WERI-Rb-1 (cell line): ENCODE data around the gene CTNNAL1.
"Not testable (repeated sequence)": the region's sequence is repeated elsewhere in the genome, so short reads cannot be mapped to it uniquely, and the experiment has no call there.

Source experiments
- DNase-seq: peaks from one replicate; pipeline ENCODE4 v3.0.0-alpha.2; 2020
- H3K27ac ChIP-seq: fragments of 250-450 bp; sonication (Bioruptor Pico); 2 replicates; pipeline ENCODE4 v1.5.1; 2020; ENCODE audit warnings: mild to moderate bottlenecking, moderate library complexity
- H3K27me3 ChIP-seq: fragments of 250-450 bp; sonication (Bioruptor Pico); 2 replicates; pipeline ENCODE4 v1.5.1; 2021; ENCODE audit warnings: mild to moderate bottlenecking, low read depth, moderate library complexity; ENCODE audit not compliant: insufficient read depth, severe bottlenecking
- H3K36me3 ChIP-seq: fragments of 250-450 bp; sonication (Bioruptor Pico); 2 replicates; pipeline ENCODE4 v1.5.1; 2020; ENCODE audit warnings: mild to moderate bottlenecking, moderate library complexity
- H3K4me3 ChIP-seq: 2 replicates; pipeline ENCODE4 v1.5.1; 2011; ENCODE audit warnings: low read depth, mild to moderate bottlenecking, control low read depth, low read length
- H3K9me3 ChIP-seq: fragments of 250-450 bp; sonication (Bioruptor Pico); 2 replicates; pipeline ENCODE4 v1.5.1; 2021; ENCODE audit warnings: mild to moderate bottlenecking, moderate library complexity; ENCODE audit not compliant: severe bottlenecking
- CTCF ChIP-seq: IDR thresholded peaks from 2 replicates; pipeline ENCODE4 v1.5.1; 2011; ENCODE audit warnings: low read depth, mild to moderate bottlenecking, control low read depth, inconsistent platforms, low read length

Gene CTNNAL1

GRCh38 chr9:108933231-108933717, 80.0 kb downstream of the CTNNAL1 start:
- Histone ChIP-seq H3K4me3 (peak overlapping the region; percentile 100), H3K9me3 (no peaks in the 10 kb centered on the region), H3K27ac (peak overlapping the region; percentile 90), H3K36me3 (peaks cover 38% of the 10 kb centered on the region), H3K27me3 (no peaks in the 10 kb centered on the region)
- 0 out of 2 replicates have a peak, but pooled peaks have one; percentile 5 for TF ChIP-seq CTCF
- peak; percentile 19 for DNase-seq

DNA sequence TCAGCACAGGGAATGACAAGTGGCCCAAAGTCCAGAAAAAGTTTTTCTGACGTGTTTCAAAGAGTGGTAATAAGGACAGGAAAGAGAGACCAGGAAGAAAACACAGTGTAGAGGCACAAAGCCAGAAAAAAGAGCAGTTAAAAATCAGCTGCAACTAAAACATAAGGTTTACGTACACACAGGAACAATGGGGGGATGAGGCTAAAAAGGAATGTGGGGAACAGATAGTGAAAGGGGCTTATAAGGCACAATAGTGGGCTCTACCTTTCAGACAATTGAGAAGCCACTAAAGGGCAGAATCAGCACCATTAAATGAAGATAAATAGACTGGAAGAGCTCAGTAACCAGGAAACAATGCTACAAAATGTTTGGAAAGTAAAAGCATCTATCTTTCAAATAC, 84.9 kb downstream of the CTNNAL1 start:
- Histone ChIP-seq H3K27me3 (no peaks in the 10 kb centered on the region), H3K9me3 (no peaks in the 10 kb centered on the region), H3K4me3 (no peak overlapping the region), H3K36me3 (peaks cover 70% of the 10 kb centered on the region), H3K27ac (no peak overlapping the region)
- no peak for TF ChIP-seq CTCF
- DNase-seq: no peak

DNA sequence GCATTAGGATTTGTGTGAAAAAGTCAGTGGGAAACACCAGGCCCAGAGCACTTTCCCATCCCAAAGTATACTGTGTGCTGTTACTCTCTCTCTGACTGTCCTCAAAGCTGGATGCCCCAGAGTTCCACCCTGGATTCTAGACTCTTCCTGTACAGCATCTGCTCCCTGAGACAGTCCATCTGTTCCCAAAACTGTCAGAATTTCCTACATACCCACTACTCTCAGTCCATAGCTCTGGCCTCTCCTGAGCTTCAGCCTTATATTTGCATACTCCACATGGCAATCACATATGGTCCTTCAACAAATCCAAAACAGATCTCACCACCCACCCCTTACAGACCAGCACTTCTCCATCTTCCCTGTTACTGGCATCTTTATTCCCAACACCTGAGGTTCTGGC, 88.8 kb downstream of the CTNNAL1 start:
- H3K36me3 ChIP-seq: peaks cover 89% of the 10 kb centered on the region
- no peak for DNase-seq
- no peaks in the 10 kb centered on the region for H3K27me3 ChIP-seq
- no peak overlapping the region for H3K27ac ChIP-seq
- no peak for TF ChIP-seq CTCF
- no peaks in the 10 kb centered on the region for H3K9me3 ChIP-seq
- no peak overlapping the region for H3K4me3 ChIP-seq

DNA sequence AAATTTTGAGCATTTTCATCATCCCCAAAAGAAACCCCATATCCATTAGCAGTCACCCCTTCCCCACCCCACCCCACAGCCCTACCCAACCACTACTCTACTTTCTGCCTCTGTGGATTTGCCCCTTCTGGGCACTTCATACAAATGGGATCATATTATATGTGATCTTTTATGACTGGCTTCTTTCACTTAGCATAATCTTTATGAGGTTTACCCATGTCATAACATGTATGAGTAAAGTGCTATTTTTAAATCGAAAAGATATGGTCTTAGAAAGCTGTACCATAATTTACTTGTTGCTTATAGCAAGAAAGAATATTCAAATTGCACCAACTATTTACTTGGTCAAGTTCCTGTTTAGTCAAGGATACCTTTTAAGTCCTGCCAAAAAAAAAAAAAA, 92.1 kb downstream of the CTNNAL1 start:
- no peak for TF ChIP-seq CTCF
- H3K9me3 ChIP-seq: no peaks in the 10 kb centered on the region
- DNase-seq: no peak
- H3K36me3 ChIP-seq: peaks cover 84% of the 10 kb centered on the region
- no peak overlapping the region for H3K27ac ChIP-seq
- H3K4me3 ChIP-seq: no peak overlapping the region
- no peaks in the 10 kb centered on the region for H3K27me3 ChIP-seq

GRCh38 chr9:108920401-108920800, 92.9 kb downstream of the CTNNAL1 start:
- H3K4me3 ChIP-seq, H3K27me3 ChIP-seq, H3K27ac ChIP-seq, DNase-seq, H3K9me3 ChIP-seq: not testable (repeated sequence)
- H3K36me3 ChIP-seq: peaks cover 84% of the 10 kb centered on the region

DNA sequence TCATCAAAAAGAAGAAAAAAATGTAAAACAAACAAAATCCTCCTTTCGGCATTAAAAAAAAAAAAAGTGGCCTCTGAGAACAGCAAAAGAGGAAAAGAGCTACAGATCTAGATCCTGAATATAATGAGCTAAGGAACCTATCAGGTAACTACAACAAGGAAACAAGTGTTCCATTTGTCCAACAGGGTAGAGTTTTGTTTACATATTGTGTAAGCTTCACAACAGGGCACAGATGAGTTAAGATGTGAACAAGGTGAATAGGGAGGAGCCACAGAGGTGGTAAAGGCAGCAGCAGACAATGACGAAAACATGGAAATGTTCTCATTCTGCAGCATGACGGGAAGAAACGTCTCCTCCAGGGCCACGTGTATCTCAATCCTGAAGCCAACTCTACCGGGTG, 93.8 kb downstream of the CTNNAL1 start:
- DNase-seq: no peak
- Histone ChIP-seq H3K36me3 (peaks cover 84% of the 10 kb centered on the region), H3K4me3 (no peak overlapping the region), H3K27me3 (no peaks in the 10 kb centered on the region), H3K9me3 (no peaks in the 10 kb centered on the region), H3K27ac (no peak overlapping the region)
- TF ChIP-seq CTCF: no peak
